Mesothelial cell of epicardium (in vitro differentiated cells): Measurements from ENCODE around the gene GABARAPL1. TPM values are rescaled to one million over a fixed set of nuclear protein-coding genes. Genes with fewer than 3 reads are reported as not detected.

Experiments used
- DNase-seq, 2 experiments: peaks; one replicate each; pipeline ENCODE4 v3.0.0; 2021; ENCODE audit warnings: low spot score in 2 of 2; ENCODE audit not compliant: unreplicated experiment in 2 of 2
- H3K27ac Mint-ChIP-seq: 2 replicates; pipeline ENCODE4 v1.8.0; 2021; ENCODE audit warnings: mixed read lengths
- H3K27me3 Mint-ChIP-seq: 2 replicates; pipeline ENCODE4 v1.8.0; 2021; ENCODE audit warnings: low read depth, mixed read lengths
- H3K36me3 Mint-ChIP-seq: 2 replicates; pipeline ENCODE4 v1.8.0; 2021; ENCODE audit warnings: mixed read lengths
- H3K4me1 Mint-ChIP-seq: 2 replicates; pipeline ENCODE4 v1.8.0; 2021; ENCODE audit warnings: mixed read lengths
- H3K4me3 Mint-ChIP-seq: 2 replicates; pipeline ENCODE4 v1.8.0; 2021; ENCODE audit warnings: mild to moderate bottlenecking, moderate library complexity, mixed read lengths
- H3K9me3 Mint-ChIP-seq: 2 replicates; pipeline ENCODE4 v1.8.0; 2021; ENCODE audit warnings: mixed read lengths
- total RNA-seq: library from RNA; stranded (reverse); gene quantifications from 3 replicates; pipeline ENCODE4 v1.2.1, GENCODE V29; 2021
- TF ChIP-seq, protein P1 (sequence below): fragments of 200-600 bp; sonication (generic); IDR thresholded peaks from one replicate; pipeline ENCODE4 v1.5.0; 2021; ENCODE audit warnings: antibody characterized with exemption; ENCODE audit not compliant: unreplicated experiment

The GABARAPL1 gene
- total RNA-seq, 1 donor from 2014 or later = 100 TPM

DNA sequence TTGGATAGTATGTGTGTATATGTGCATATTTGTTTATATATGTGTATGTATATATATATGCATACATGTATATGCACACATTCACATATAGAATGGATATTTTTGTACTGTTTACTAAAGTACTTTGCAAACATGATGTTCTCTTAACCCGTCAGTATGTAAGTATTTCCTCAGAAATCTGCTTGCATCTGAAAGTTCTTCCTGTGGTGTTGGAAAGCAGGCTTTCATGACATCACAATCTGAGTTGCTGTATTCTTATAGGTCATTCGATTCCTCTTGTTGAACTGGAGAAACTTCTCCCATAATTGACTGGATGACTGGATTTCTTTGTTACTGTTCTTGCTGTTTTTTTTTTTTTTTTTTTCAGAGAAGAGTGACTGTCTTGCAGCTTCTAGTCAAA lies 29.1 kb downstream of the GABARAPL1 start:
- no peak overlapping the region for H3K27ac Mint-ChIP-seq
- DNase-seq = no peak

DNA sequence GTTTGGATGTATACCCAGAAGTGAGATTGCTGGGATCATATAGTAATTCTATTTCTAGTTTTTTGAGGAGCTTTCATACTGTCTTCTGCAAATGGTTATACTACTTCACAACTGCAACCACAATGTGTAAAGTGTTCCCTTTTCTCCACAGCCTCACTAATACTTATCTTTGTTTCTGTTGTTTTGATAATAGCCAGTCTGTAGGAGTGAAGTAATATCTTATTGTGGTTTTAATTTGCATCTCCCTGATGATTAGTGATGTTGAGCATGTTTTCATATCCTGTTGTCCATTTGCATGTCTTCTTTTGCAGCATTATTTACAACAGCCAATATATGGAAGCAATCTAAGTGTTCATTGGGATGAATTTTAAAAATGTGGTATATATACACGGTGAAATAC lies 29.9 kb downstream of the GABARAPL1 start:
- TF ChIP-seq, protein P1, sequence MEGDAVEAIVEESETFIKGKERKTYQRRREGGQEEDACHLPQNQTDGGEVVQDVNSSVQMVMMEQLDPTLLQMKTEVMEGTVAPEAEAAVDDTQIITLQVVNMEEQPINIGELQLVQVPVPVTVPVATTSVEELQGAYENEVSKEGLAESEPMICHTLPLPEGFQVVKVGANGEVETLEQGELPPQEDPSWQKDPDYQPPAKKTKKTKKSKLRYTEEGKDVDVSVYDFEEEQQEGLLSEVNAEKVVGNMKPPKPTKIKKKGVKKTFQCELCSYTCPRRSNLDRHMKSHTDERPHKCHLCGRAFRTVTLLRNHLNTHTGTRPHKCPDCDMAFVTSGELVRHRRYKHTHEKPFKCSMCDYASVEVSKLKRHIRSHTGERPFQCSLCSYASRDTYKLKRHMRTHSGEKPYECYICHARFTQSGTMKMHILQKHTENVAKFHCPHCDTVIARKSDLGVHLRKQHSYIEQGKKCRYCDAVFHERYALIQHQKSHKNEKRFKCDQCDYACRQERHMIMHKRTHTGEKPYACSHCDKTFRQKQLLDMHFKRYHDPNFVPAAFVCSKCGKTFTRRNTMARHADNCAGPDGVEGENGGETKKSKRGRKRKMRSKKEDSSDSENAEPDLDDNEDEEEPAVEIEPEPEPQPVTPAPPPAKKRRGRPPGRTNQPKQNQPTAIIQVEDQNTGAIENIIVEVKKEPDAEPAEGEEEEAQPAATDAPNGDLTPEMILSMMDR = no peak
- Mint-ChIP-seq H3K4me3 (no peak overlapping the region), H3K27ac (no peak overlapping the region), H3K9me3 (no peaks in the 10 kb centered on the region), H3K4me1 (peaks cover 1% of the 10 kb centered on the region), H3K36me3 (no peaks in the 10 kb centered on the region), H3K27me3 (no peaks in the 10 kb centered on the region)
- no peak for DNase-seq

More for the DNA sequence above, 29.1 kb downstream of the GABARAPL1 start:
- Mint-ChIP-seq H3K27me3 (no peaks in the 10 kb centered on the region), H3K9me3 (no peaks in the 10 kb centered on the region), H3K4me3 (no peak overlapping the region), H3K36me3 (no peaks in the 10 kb centered on the region), H3K4me1 (peaks cover 1% of the 10 kb centered on the region)
- TF ChIP-seq, protein P1 = no peak

GRCh38 chr12:10243818-10244520 lies 31.3 kb downstream of the GABARAPL1 start:
- Mint-ChIP-seq H3K9me3 (no peaks in the 10 kb centered on the region), H3K27me3 (no peaks in the 10 kb centered on the region)

DNA sequence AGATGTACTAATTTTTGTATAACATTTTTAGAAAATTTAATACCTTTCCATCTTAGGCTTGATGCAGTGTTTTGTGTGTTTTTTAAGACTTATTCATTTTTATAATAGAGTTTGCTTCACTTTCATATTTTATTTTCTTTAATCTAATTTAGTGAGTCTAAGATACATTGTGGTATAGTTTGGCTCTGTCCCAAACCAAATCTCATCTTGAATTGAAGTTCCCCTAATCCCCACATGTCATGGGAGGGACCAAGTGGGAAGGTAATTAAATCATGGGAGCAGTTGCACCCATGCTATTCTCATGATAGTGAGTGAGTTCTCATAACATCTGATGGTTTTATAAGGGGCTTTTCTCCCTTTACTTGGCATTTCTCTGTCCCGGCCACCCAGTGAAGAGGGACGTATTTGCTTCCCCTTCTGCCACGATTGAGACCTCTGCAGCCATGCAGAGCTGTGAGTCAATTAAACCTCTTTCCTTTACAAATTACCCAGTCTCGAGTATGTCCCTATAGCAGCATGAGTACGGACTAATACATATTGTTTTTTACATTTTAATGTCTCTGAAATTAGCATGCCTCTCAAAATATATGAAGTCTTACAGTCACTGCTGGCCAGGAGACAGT lies 34.9 kb downstream of the GABARAPL1 start:
- TF ChIP-seq, protein P1 = no peak

More at GRCh38 chr12:10243818-10244520, 31.3 kb downstream of the GABARAPL1 start:
- TF ChIP-seq, protein P1 = no peak
- no peaks in the 10 kb centered on the region for H3K4me1 Mint-ChIP-seq
- H3K36me3 Mint-ChIP-seq = no peaks in the 10 kb centered on the region
- no peak overlapping the region for H3K27ac Mint-ChIP-seq
- DNase-seq = no peak
- no peak overlapping the region for H3K4me3 Mint-ChIP-seq

GRCh38 chr12:10249690-10250455 lies 37.2 kb downstream of the GABARAPL1 start:
- H3K4me1 Mint-ChIP-seq = no peaks in the 10 kb centered on the region
- no peak overlapping the region for H3K4me3 Mint-ChIP-seq
- H3K36me3 Mint-ChIP-seq = peaks cover 4% of the 10 kb centered on the region
- no peaks in the 10 kb centered on the region for H3K27me3 Mint-ChIP-seq
- TF ChIP-seq, protein P1 = no peak
- no peak for DNase-seq
- no peak overlapping the region for H3K27ac Mint-ChIP-seq
- H3K9me3 Mint-ChIP-seq = peaks cover 9% of the 10 kb centered on the region

More for the DNA sequence above, 34.9 kb downstream of the GABARAPL1 start:
- H3K9me3 Mint-ChIP-seq = no peaks in the 10 kb centered on the region
- no peaks in the 10 kb centered on the region for H3K4me1 Mint-ChIP-seq
- no peak overlapping the region for H3K27ac Mint-ChIP-seq
- no peak for DNase-seq
- H3K4me3 Mint-ChIP-seq = no peak overlapping the region
- H3K27me3 Mint-ChIP-seq = no peaks in the 10 kb centered on the region
- no peaks in the 10 kb centered on the region for H3K36me3 Mint-ChIP-seq
